ENCODE data around the gene EPB41L4B.
"Not testable (repeated sequence)": the region's sequence is repeated elsewhere in the genome, so short reads cannot be mapped to it uniquely, and the experiment has no call there.

EPB41L4B gene

GRCh38 chr9:109301012-109301411 lies 19.8 kb downstream of the EPB41L4B start:
- DNase-seq (ENCODE audit: low spot score), result no peak
- no peak for FAIRE-seq

- FAIRE-seq, result no peak
Measured at GRCh38 chr9:109299891-109300290, 21.0 kb downstream of the EPB41L4B start.

GRCh38 chr9:109297899-109298298 lies 23.0 kb downstream of the EPB41L4B start:
- peak; percentile 89 for FAIRE-seq
- DNase-seq (ENCODE audit: low spot score), result peak; percentile 90

More at GRCh38 chr9:109299891-109300290, 21.0 kb downstream of the EPB41L4B start:
- no peak for DNase-seq (ENCODE audit: low spot score)

- DNase-seq (ENCODE audit: low spot score) (no peak), FAIRE-seq (no peak)
Measured at GRCh38 chr9:109295221-109296130, 25.4 kb downstream of the EPB41L4B start.

- FAIRE-seq (no peak), DNase-seq (ENCODE audit: low spot score) (no peak)
Measured at GRCh38 chr9:109290385-109290784, 30.5 kb downstream of the EPB41L4B start.

GRCh38 chr9:109289931-109290330 lies 30.9 kb downstream of the EPB41L4B start:
- FAIRE-seq (no peak), DNase-seq (ENCODE audit: low spot score) (no peak)

GRCh38 chr9:109289186-109289585 lies 31.7 kb downstream of the EPB41L4B start:
- FAIRE-seq (no peak), DNase-seq (ENCODE audit: low spot score) (no peak)

GRCh38 chr9:109286981-109287380 lies 33.9 kb downstream of the EPB41L4B start:
- no peak for DNase-seq (ENCODE audit: low spot score)
- FAIRE-seq, result no peak

GRCh38 chr9:109286571-109286977 lies 34.3 kb downstream of the EPB41L4B start:
- FAIRE-seq (no peak), DNase-seq (ENCODE audit: low spot score) (peak; percentile 75)

GRCh38 chr9:109283672-109284071 lies 37.2 kb downstream of the EPB41L4B start:
- not testable (repeated sequence) for DNase-seq (ENCODE audit: low spot score); FAIRE-seq

- DNase-seq (ENCODE audit: low spot score) (no peak), FAIRE-seq (no peak)
Measured at GRCh38 chr9:109283012-109283411, 37.8 kb downstream of the EPB41L4B start.

- no peak for FAIRE-seq
Measured at GRCh38 chr9:109282302-109282701, 38.6 kb downstream of the EPB41L4B start.

GRCh38 chr9:109281518-109281917 lies 39.3 kb downstream of the EPB41L4B start:
- no peak for DNase-seq (ENCODE audit: low spot score)
- FAIRE-seq, result no peak

More at GRCh38 chr9:109282302-109282701, 38.6 kb downstream of the EPB41L4B start:
- no peak for DNase-seq (ENCODE audit: low spot score)

- no peak for DNase-seq (ENCODE audit: low spot score)
- FAIRE-seq, result no peak
Measured at GRCh38 chr9:109278848-109279247, 42.0 kb downstream of the EPB41L4B start.

- FAIRE-seq, result no peak
Measured at GRCh38 chr9:109278216-109278615, 42.6 kb downstream of the EPB41L4B start.

GRCh38 chr9:109277451-109277850 lies 43.4 kb downstream of the EPB41L4B start:
- FAIRE-seq (no peak), DNase-seq (ENCODE audit: low spot score) (no peak)

More at GRCh38 chr9:109278216-109278615, 42.6 kb downstream of the EPB41L4B start:
- DNase-seq (ENCODE audit: low spot score), result no peak

- FAIRE-seq (no peak), DNase-seq (ENCODE audit: low spot score) (no peak)
Measured at GRCh38 chr9:109276469-109277440, 44.1 kb downstream of the EPB41L4B start.

- FAIRE-seq, result no peak
- no peak for DNase-seq (ENCODE audit: low spot score)
Measured at GRCh38 chr9:109274884-109275730, 45.8 kb downstream of the EPB41L4B start.

- FAIRE-seq (no peak), DNase-seq (ENCODE audit: low spot score) (no peak)
Measured at GRCh38 chr9:109273869-109274268, 47.0 kb downstream of the EPB41L4B start.

GRCh38 chr9:109272745-109273144 lies 48.1 kb downstream of the EPB41L4B start:
- no peak for FAIRE-seq

GRCh38 chr9:109272045-109272444 lies 48.8 kb downstream of the EPB41L4B start:
- DNase-seq (ENCODE audit: low spot score) (no peak), FAIRE-seq (no peak)

More at GRCh38 chr9:109272745-109273144, 48.1 kb downstream of the EPB41L4B start:
- no peak for DNase-seq (ENCODE audit: low spot score)

All from RCC 7860 (cell line).